ENCODE data around the gene P2RY8. TPM values are rescaled to one million over a fixed set of nuclear protein-coding genes. Genes with fewer than 3 reads are reported as not detected.
A peak's percentile ranks its signal among the peaks of the same experiment; 100 is the strongest.

P2RY8 gene
- total RNA-seq, 1 experiment from 2014 or later = not detected

DNA sequence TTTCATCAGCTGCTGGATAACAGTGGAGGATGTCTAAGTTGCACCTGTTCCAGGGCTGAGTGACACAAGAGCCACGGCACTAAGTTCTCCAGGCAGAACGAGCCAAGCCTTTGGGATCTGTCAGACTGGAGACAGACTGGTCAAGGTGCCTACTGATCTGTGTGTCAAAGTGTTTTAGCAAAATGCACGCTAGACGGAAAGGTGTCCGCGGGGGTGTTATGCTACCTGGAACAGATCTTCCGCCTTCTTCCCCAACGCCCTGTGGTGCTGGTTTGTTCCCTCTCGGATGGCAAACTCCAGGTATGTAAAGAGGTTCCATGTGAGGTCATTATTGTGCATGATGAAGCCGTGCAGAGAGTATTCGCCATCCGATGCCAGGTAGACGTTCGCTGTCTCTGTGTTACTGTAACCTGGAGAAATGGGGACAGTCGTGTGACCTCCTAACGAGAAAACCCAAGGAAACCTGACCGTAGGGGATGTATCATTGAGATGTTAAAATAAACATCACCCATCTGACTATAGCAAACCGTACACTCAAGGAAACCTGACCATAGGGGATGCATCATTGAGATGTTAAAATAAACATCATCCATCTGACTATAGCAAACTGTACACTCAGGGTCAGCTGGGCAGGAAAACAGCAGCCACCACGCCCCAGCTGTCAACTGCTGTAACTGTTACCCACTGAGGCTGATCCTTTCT lies 115.4 kb downstream of the P2RY8 start:
- Histone ChIP-seq H3K27me3 (replicated peaks; ENCODE audit: control insufficient read depth, insufficient read depth, low read length) (no peaks in the 10 kb centered on the region), H3K9me3 (peaks cover 21% of the 10 kb centered on the region), H3K4me3 (ENCODE audit: low read depth, low read length) (no peak overlapping the region), H3K4me1 (no peaks in the 10 kb centered on the region), H3K36me3 (ENCODE audit: control insufficient read depth, insufficient read depth, low read length) (peaks cover 2% of the 10 kb centered on the region)
- DNase-seq = no peak
- BruUV-seq (replicated peaks) = no TSS peak
- Mint-ChIP-seq H3K4me1 (ENCODE audit: low read depth, unreplicated experiment) (peaks cover 9% of the 10 kb centered on the region), H3K9me3 (ENCODE audit: unreplicated experiment) (peaks cover 36% of the 10 kb centered on the region), H3K4me3 (ENCODE audit: unreplicated experiment) (no peak overlapping the region), H3K27ac (ENCODE audit: unreplicated experiment) (no peak overlapping the region), H3K36me3 (ENCODE audit: insufficient read depth, unreplicated experiment) (peaks cover 70% of the 10 kb centered on the region), H3K27me3 (ENCODE audit: insufficient read depth, unreplicated experiment) (no peaks in the 10 kb centered on the region)
- POLR2A ChIA-PET = no interaction called here
- TF ChIP-seq, protein P1, sequence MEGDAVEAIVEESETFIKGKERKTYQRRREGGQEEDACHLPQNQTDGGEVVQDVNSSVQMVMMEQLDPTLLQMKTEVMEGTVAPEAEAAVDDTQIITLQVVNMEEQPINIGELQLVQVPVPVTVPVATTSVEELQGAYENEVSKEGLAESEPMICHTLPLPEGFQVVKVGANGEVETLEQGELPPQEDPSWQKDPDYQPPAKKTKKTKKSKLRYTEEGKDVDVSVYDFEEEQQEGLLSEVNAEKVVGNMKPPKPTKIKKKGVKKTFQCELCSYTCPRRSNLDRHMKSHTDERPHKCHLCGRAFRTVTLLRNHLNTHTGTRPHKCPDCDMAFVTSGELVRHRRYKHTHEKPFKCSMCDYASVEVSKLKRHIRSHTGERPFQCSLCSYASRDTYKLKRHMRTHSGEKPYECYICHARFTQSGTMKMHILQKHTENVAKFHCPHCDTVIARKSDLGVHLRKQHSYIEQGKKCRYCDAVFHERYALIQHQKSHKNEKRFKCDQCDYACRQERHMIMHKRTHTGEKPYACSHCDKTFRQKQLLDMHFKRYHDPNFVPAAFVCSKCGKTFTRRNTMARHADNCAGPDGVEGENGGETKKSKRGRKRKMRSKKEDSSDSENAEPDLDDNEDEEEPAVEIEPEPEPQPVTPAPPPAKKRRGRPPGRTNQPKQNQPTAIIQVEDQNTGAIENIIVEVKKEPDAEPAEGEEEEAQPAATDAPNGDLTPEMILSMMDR (IDR thresholded peaks at IDR 0.05; ENCODE audit: insufficient read depth in 1 of 2, low read depth in 1 of 2, low read length in 1 of 2, severe bottlenecking in 1 of 2, unreplicated experiment in 1 of 2) = no peak
- intact Hi-C loops (cut with micrococcal nuclease; ENCODE audit: unreplicated experiment) = no loop called here
- CTCF ChIA-PET = no interaction called here

GRCh38 chrX:1420371-1420770 lies 116.6 kb downstream of the P2RY8 start:
- Histone ChIP-seq H3K27me3 (replicated peaks; ENCODE audit: control insufficient read depth, insufficient read depth, low read length) (no peaks in the 10 kb centered on the region), H3K4me1 (no peaks in the 10 kb centered on the region), H3K4me3 (ENCODE audit: low read depth, low read length) (no peak overlapping the region), H3K9me3 (peaks cover 20% of the 10 kb centered on the region), H3K36me3 (ENCODE audit: control insufficient read depth, insufficient read depth, low read length) (peaks cover 2% of the 10 kb centered on the region)
- Mint-ChIP-seq H3K4me1 (ENCODE audit: low read depth, unreplicated experiment) (peaks cover 9% of the 10 kb centered on the region), H3K27ac (ENCODE audit: unreplicated experiment) (peak overlapping the region; percentile 3), H3K27me3 (ENCODE audit: insufficient read depth, unreplicated experiment) (no peaks in the 10 kb centered on the region), H3K4me3 (ENCODE audit: unreplicated experiment) (peak overlapping the region; percentile 2), H3K36me3 (ENCODE audit: insufficient read depth, unreplicated experiment) (peaks cover 58% of the 10 kb centered on the region), H3K9me3 (ENCODE audit: unreplicated experiment) (peaks cover 35% of the 10 kb centered on the region)
- TF ChIP-seq, protein P1 (IDR thresholded peaks at IDR 0.05; ENCODE audit: insufficient read depth in 1 of 2, low read depth in 1 of 2, low read length in 1 of 2, severe bottlenecking in 1 of 2, unreplicated experiment in 1 of 2) = no peak
- no peak for DNase-seq
- ChIA-PET POLR2A (no interaction called here), CTCF (no interaction called here)
- intact Hi-C loops (cut with micrococcal nuclease; ENCODE audit: unreplicated experiment) = no loop called here
- BruUV-seq (replicated peaks) = no TSS peak

DNA sequence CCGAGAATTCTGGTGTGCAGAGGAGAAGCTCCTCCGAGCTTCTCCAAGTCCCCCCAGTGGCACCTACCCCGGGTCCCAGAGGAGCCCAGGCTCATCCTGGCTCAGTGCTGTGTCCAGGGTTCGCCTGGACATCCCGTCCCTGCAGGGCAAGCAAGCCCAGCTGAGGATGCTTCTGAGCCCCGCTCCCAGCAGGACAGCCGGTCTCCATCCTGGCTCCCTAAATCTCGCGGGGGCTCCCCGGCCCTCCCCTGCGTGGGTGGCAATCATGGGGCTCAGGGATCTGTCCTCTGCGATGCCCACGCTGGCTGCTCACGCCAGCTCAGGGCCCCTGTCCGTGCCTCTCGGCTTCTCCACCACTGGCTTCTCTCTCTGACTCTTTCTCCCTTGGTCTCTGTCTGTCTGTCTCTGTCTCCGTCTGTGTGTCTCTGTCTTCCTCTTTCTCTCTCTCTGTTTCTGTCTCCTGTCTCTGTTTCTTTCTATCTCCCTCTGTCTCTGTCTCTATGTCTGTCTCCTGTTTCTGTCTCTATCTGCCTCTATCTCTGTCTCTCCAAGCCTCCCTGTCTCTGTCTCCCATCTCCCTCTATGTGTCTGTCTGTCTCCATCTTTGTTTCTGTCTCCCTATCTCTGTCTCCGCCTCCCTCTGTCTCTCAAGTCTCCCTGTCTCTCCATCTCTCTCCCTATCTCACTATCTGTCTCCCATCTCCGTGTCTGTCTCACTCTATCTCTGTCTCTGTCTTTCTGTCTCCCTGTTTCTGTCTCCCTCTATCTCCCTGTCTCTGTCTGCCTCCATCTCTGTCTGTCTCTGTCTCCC lies 117.2 kb downstream of the P2RY8 start:
- no TSS peak for BruUV-seq (replicated peaks)
- TF ChIP-seq, protein P1 (IDR thresholded peaks at IDR 0.05; ENCODE audit: insufficient read depth in 1 of 2, low read depth in 1 of 2, low read length in 1 of 2, severe bottlenecking in 1 of 2, unreplicated experiment in 1 of 2) = no peak
- DNase-seq = no peak
- H3K4me3 Mint-ChIP-seq (ENCODE audit: unreplicated experiment) = peak overlapping the region; percentile 2
- peaks cover 29% of the 10 kb centered on the region for H3K9me3 Mint-ChIP-seq (ENCODE audit: unreplicated experiment)
- H3K27ac Mint-ChIP-seq (ENCODE audit: unreplicated experiment) = peak overlapping the region; percentile 3
- ChIA-PET POLR2A (no interaction called here), CTCF (no interaction called here)
- H3K27me3 Mint-ChIP-seq (ENCODE audit: insufficient read depth, unreplicated experiment) = no peaks in the 10 kb centered on the region
- peaks cover 52% of the 10 kb centered on the region for H3K36me3 Mint-ChIP-seq (ENCODE audit: insufficient read depth, unreplicated experiment)
- Histone ChIP-seq H3K9me3 (peaks cover 15% of the 10 kb centered on the region), H3K36me3 (ENCODE audit: control insufficient read depth, insufficient read depth, low read length) (peaks cover 2% of the 10 kb centered on the region; the same call in 1 of the 2 replicates), H3K4me1 (no peaks in the 10 kb centered on the region), H3K4me3 (ENCODE audit: low read depth, low read length) (no peak overlapping the region), H3K27me3 (replicated peaks; ENCODE audit: control insufficient read depth, insufficient read depth, low read length) (no peaks in the 10 kb centered on the region)
- intact Hi-C loops (cut with micrococcal nuclease; ENCODE audit: unreplicated experiment) = no loop called here
- H3K4me1 Mint-ChIP-seq (ENCODE audit: low read depth, unreplicated experiment) = peaks cover 9% of the 10 kb centered on the region
